Right lobe of liver (tissue), 4 donors: ENCODE measurements around the gene PLLP.

Experiments
- CTCF ChIP-seq, 4 donors: fragments of 200-600 bp in 3 of 4; fragments of 450-650 bp in 1 of 4; IDR thresholded peaks; one replicate each; pipeline versions ENCODE4 v1.5.1 to v1.8.0; 2016 to 2022; ENCODE audit warnings: antibody characterized with exemption in 4 of 4, mild to moderate bottlenecking in 2 of 4
- POLR2A ChIP-seq: fragments of 450-650 bp; IDR thresholded peaks from one replicate; pipeline ENCODE4 v1.6.1; 2017; ENCODE audit warnings: antibody characterized with exemption, mild to moderate bottlenecking
- donor health status: DM: no; HTN: no; CAD: no.
- donor health status: DM: no; HTN: no; CAD: no.
- donor health status: DM: no; HTN: yes; CAD: no.

GRCh38 chr16:57282510-57283213 is 1.8 kb downstream of the PLLP start:
- TF ChIP-seq POLR2A (no peak), CTCF (IDR thresholded peaks at IDR 0.05) (no peak)
